ENCODE measurements around the gene C20orf144.

C20orf144 gene

GRCh38 chr20:33664762-33665144 is 2.6 kb downstream of the C20orf144 start:
- Histone ChIP-seq H3K27ac (ENCODE audit: insufficient read depth, low read depth, low read length, poor library complexity, severe bottlenecking) (no peak overlapping the region), H3K4me3 (ENCODE audit: insufficient read depth, low read depth, low read length) (no peak overlapping the region), H3K9me3 (ENCODE audit: control insufficient read depth, low read length) (no peaks in the 10 kb centered on the region), H3K27me3 (ENCODE audit: control insufficient read depth, insufficient read depth, low read length, poor library complexity, severe bottlenecking) (peaks cover 14% of the 10 kb centered on the region), H3K36me3 (ENCODE audit: control insufficient read depth, insufficient read depth, low read length) (no peaks in the 10 kb centered on the region), H3K4me1 (ENCODE audit: control insufficient read depth, insufficient read depth, low read length) (peaks cover 7% of the 10 kb centered on the region)
- 89 to 94% methylated on average over 2 of the region's 2 CpGs for WGBS, 2 experiments

- Histone ChIP-seq H3K36me3 (ENCODE audit: control insufficient read depth, insufficient read depth, low read length) (no peaks in the 10 kb centered on the region), H3K27ac (ENCODE audit: insufficient read depth, low read depth, low read length, poor library complexity, severe bottlenecking) (no peak within 1 kb of the TSS), H3K9me3 (ENCODE audit: control insufficient read depth, low read length) (no peaks in the 10 kb centered on the region), H3K4me1 (ENCODE audit: control insufficient read depth, insufficient read depth, low read length) (peaks cover 7% of the 10 kb centered on the region), H3K4me3 (ENCODE audit: insufficient read depth, low read depth, low read length) (peak within 1 kb of the TSS; percentile 35), H3K27me3 (ENCODE audit: control insufficient read depth, insufficient read depth, low read length, poor library complexity, severe bottlenecking) (peaks cover 14% of the 10 kb centered on the region)
- 17 to 22% methylated on average over 50 of the region's 50 CpGs for WGBS, 2 experiments
Measured at GRCh38 chr20:33666293-33667244, 4.4 kb downstream of the C20orf144 start, which contains the start of gene ACTL10. Gene ACTL10, plus strand, starts transcription at chr20:33666943. Its CDS starts 555 bp downstream, at chr20:33667498.

GRCh38 chr20:33667245-33667675 is 5.1 kb downstream of the C20orf144 start:
- no peaks in the 10 kb centered on the region for H3K9me3 ChIP-seq (ENCODE audit: control insufficient read depth, low read length)
- peak overlapping the region; percentile 35 for H3K4me3 ChIP-seq (ENCODE audit: insufficient read depth, low read depth, low read length)
- peaks cover 7% of the 10 kb centered on the region for H3K4me1 ChIP-seq (ENCODE audit: control insufficient read depth, insufficient read depth, low read length)
- H3K27me3 ChIP-seq (ENCODE audit: control insufficient read depth, insufficient read depth, low read length, poor library complexity, severe bottlenecking) = peaks cover 14% of the 10 kb centered on the region
- H3K27ac ChIP-seq (ENCODE audit: insufficient read depth, low read depth, low read length, poor library complexity, severe bottlenecking) = no peak overlapping the region
- WGBS, 2 experiments = 27 to 32% methylated on average over 55 of the region's 55 CpGs
- no peaks in the 10 kb centered on the region for H3K36me3 ChIP-seq (ENCODE audit: control insufficient read depth, insufficient read depth, low read length)

GRCh38 chr20:33667676-33668465 is 5.7 kb downstream of the C20orf144 start:
- Histone ChIP-seq H3K9me3 (ENCODE audit: control insufficient read depth, low read length) (no peaks in the 10 kb centered on the region), H3K27ac (ENCODE audit: insufficient read depth, low read depth, low read length, poor library complexity, severe bottlenecking) (no peak overlapping the region), H3K4me1 (ENCODE audit: control insufficient read depth, insufficient read depth, low read length) (peaks cover 7% of the 10 kb centered on the region), H3K27me3 (ENCODE audit: control insufficient read depth, insufficient read depth, low read length, poor library complexity, severe bottlenecking) (peaks cover 14% of the 10 kb centered on the region), H3K4me3 (ENCODE audit: insufficient read depth, low read depth, low read length) (peak overlapping the region; percentile 35), H3K36me3 (ENCODE audit: control insufficient read depth, insufficient read depth, low read length) (no peaks in the 10 kb centered on the region)
- WGBS, 2 experiments = 23% methylated on average over 47 of the region's 47 CpGs

- Histone ChIP-seq H3K9me3 (ENCODE audit: control insufficient read depth, low read length) (no peaks in the 10 kb centered on the region), H3K27me3 (ENCODE audit: control insufficient read depth, insufficient read depth, low read length, poor library complexity, severe bottlenecking) (peaks cover 14% of the 10 kb centered on the region), H3K4me1 (ENCODE audit: control insufficient read depth, insufficient read depth, low read length) (peaks cover 13% of the 10 kb centered on the region), H3K36me3 (ENCODE audit: control insufficient read depth, insufficient read depth, low read length) (no peaks in the 10 kb centered on the region), H3K4me3 (ENCODE audit: insufficient read depth, low read depth, low read length) (no peak overlapping the region), H3K27ac (ENCODE audit: insufficient read depth, low read depth, low read length, poor library complexity, severe bottlenecking) (no peak overlapping the region)
- WGBS, 2 experiments = 94 to 95% methylated on average over 13 of the region's 13 CpGs
Measured at GRCh38 chr20:33668466-33669155, 6.5 kb downstream of the C20orf144 start.

GRCh38 chr20:33669224-33669623 is 7.1 kb downstream of the C20orf144 start:
- no peak overlapping the region for H3K27ac ChIP-seq (ENCODE audit: insufficient read depth, low read depth, low read length, poor library complexity, severe bottlenecking)
- no peaks in the 10 kb centered on the region for H3K36me3 ChIP-seq (ENCODE audit: control insufficient read depth, insufficient read depth, low read length)
- peaks cover 14% of the 10 kb centered on the region for H3K4me1 ChIP-seq (ENCODE audit: control insufficient read depth, insufficient read depth, low read length)
- H3K4me3 ChIP-seq (ENCODE audit: insufficient read depth, low read depth, low read length) = no peak overlapping the region
- H3K27me3 ChIP-seq (ENCODE audit: control insufficient read depth, insufficient read depth, low read length, poor library complexity, severe bottlenecking) = peaks cover 14% of the 10 kb centered on the region
- 90 to 98% methylated on average over 5 of the region's 5 CpGs for WGBS, 2 experiments
- H3K9me3 ChIP-seq (ENCODE audit: control insufficient read depth, low read length) = no peaks in the 10 kb centered on the region

GRCh38 chr20:33669873-33670640 is 7.9 kb downstream of the C20orf144 start:
- H3K36me3 ChIP-seq (ENCODE audit: control insufficient read depth, insufficient read depth, low read length) = no peaks in the 10 kb centered on the region
- peaks cover 14% of the 10 kb centered on the region for H3K27me3 ChIP-seq (ENCODE audit: control insufficient read depth, insufficient read depth, low read length, poor library complexity, severe bottlenecking)
- H3K9me3 ChIP-seq (ENCODE audit: control insufficient read depth, low read length) = no peaks in the 10 kb centered on the region
- peaks cover 21% of the 10 kb centered on the region for H3K4me1 ChIP-seq (ENCODE audit: control insufficient read depth, insufficient read depth, low read length)
- 94 to 95% methylated on average over 13 of the region's 13 CpGs for WGBS, 2 experiments
- H3K27ac ChIP-seq (ENCODE audit: insufficient read depth, low read depth, low read length, poor library complexity, severe bottlenecking) = no peak overlapping the region
- H3K4me3 ChIP-seq (ENCODE audit: insufficient read depth, low read depth, low read length) = no peak overlapping the region

- Histone ChIP-seq H3K9me3 (ENCODE audit: control insufficient read depth, low read length) (no peaks in the 10 kb centered on the region), H3K27me3 (ENCODE audit: control insufficient read depth, insufficient read depth, low read length, poor library complexity, severe bottlenecking) (peaks cover 14% of the 10 kb centered on the region), H3K4me3 (ENCODE audit: insufficient read depth, low read depth, low read length) (no peak overlapping the region), H3K27ac (ENCODE audit: insufficient read depth, low read depth, low read length, poor library complexity, severe bottlenecking) (no peak overlapping the region), H3K36me3 (ENCODE audit: control insufficient read depth, insufficient read depth, low read length) (no peaks in the 10 kb centered on the region), H3K4me1 (ENCODE audit: control insufficient read depth, insufficient read depth, low read length) (peaks cover 28% of the 10 kb centered on the region)
- WGBS, 2 experiments = 95 to 96% methylated on average over 6 of the region's 6 CpGs
Measured at GRCh38 chr20:33670715-33671499, 8.8 kb downstream of the C20orf144 start.

Measured in ectodermal cell (in vitro differentiated cells).